Measurements from ENCODE around the gene MYEOV.

The MYEOV gene

GRCh38 chr11:69307421-69307820, 13.5 kb downstream of the MYEOV start:
- H3K4me3 ChIP-seq (ENCODE audit: low read depth, low read length), result no peak overlapping the region
- TF ChIP-seq, protein P1, sequence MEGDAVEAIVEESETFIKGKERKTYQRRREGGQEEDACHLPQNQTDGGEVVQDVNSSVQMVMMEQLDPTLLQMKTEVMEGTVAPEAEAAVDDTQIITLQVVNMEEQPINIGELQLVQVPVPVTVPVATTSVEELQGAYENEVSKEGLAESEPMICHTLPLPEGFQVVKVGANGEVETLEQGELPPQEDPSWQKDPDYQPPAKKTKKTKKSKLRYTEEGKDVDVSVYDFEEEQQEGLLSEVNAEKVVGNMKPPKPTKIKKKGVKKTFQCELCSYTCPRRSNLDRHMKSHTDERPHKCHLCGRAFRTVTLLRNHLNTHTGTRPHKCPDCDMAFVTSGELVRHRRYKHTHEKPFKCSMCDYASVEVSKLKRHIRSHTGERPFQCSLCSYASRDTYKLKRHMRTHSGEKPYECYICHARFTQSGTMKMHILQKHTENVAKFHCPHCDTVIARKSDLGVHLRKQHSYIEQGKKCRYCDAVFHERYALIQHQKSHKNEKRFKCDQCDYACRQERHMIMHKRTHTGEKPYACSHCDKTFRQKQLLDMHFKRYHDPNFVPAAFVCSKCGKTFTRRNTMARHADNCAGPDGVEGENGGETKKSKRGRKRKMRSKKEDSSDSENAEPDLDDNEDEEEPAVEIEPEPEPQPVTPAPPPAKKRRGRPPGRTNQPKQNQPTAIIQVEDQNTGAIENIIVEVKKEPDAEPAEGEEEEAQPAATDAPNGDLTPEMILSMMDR (IDR thresholded peaks at IDR 0.05; ENCODE audit: borderline replicate concordance, insufficient read depth, low read depth, low read length), result no peak

DNA sequence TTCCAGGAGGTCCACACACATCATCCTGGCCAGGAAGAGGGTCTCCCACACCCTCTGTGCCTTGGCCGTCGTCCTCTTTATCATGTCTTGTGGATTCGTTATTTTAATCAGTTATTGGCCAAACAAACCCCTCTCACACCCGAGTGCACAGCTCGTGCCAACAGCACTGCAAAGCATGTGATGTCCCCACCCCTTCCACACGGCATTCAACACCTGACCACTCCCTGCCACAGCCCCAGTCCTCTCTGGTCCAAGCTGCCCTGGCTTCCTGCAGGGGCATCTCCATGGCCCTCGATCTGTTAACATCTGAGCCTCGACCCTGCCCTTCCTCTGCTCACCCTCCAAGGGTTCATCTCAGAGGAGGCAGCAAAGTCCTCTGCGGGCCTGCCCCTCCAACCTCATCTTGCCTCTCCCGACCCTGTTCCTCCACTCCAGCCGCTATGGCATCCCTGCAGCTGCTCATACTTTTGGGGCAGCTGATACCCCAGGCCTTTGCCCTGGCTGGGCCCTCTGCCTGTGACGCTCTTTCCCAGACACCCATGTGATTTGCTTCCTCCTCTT, 14.0 kb downstream of the MYEOV start:
- no peak overlapping the region for H3K4me3 ChIP-seq (ENCODE audit: low read depth, low read length)
- TF ChIP-seq, protein P1 (IDR thresholded peaks at IDR 0.05; ENCODE audit: borderline replicate concordance, insufficient read depth, low read depth, low read length), result no peak

- H3K4me3 ChIP-seq (ENCODE audit: low read depth, low read length), result no peak overlapping the region
- TF ChIP-seq, protein P1 (IDR thresholded peaks at IDR 0.05; ENCODE audit: borderline replicate concordance, insufficient read depth, low read depth, low read length), result no peak
Observed at GRCh38 chr11:69308491-69308911, 14.5 kb downstream of the MYEOV start.

DNA sequence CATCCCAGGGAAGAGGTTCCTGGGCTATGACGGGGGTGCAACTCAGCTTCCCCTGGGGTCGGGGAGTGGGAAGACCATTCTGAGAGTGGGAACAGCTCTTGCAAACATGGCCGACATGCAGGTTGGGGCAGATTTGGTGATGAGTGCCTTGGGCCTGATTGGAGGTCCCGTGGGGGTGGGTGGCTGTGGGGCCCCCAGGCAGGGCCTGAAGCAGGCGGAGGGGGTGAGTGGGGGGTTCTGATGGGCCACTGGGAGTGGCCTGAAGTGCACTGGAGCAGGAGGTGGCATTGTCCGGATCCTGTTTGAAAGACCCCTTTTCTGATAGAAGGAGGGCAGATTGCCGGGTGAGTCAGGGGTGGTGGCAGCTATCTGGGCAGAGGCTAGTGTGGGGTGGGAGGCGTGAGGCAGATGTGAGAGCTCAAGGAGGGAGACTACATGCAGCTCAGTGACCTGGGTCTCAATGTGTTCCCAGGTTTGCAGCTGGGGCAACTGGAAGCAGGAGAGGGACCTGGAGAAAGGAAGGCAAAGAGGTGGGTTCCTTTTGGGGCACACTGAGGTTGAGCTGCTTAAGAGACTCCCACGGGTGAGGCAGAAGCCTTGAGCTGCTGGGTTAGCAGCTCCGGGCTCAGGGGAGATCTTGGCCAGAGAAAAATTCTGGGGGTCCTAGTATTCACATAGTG, 15.1 kb downstream of the MYEOV start:
- TF ChIP-seq, protein P1 (IDR thresholded peaks at IDR 0.05; ENCODE audit: borderline replicate concordance, insufficient read depth, low read depth, low read length), result no peak

GRCh38 chr11:69309631-69310280, 15.8 kb downstream of the MYEOV start:
- TF ChIP-seq, protein P1 (IDR thresholded peaks at IDR 0.05; ENCODE audit: borderline replicate concordance, insufficient read depth, low read depth, low read length), result no peak
- H3K4me3 ChIP-seq (ENCODE audit: low read depth, low read length), result no peak overlapping the region

More for the DNA sequence above, 15.1 kb downstream of the MYEOV start:
- no peak overlapping the region for H3K4me3 ChIP-seq (ENCODE audit: low read depth, low read length)

GRCh38 chr11:69310351-69310750, 16.4 kb downstream of the MYEOV start:
- TF ChIP-seq, protein P1 (IDR thresholded peaks at IDR 0.05; ENCODE audit: borderline replicate concordance, insufficient read depth, low read depth, low read length), result no peak

More at GRCh38 chr11:69310351-69310750, 16.4 kb downstream of the MYEOV start:
- H3K4me3 ChIP-seq (ENCODE audit: low read depth, low read length), result no peak overlapping the region

Measured in GM12875 (cell line).